Ovary (tissue), 9 donors: ENCODE measurements around the gene MYRIP. TPM values are rescaled to one million over a fixed set of nuclear protein-coding genes. Genes with fewer than 3 reads are reported as not detected.

ENCODE experiments used
- DNase-seq, 5 donors: peaks; one replicate each; pipeline ENCODE4 v3.0.0-alpha.2; 2019 to 2020
- H3K27ac ChIP-seq, 2 donors: fragments of 200-600 bp; one replicate each; pipeline versions ENCODE4 v1.5.1 to v1.8.0; 2019 to 2022
- H3K27me3 ChIP-seq: fragments of 200-600 bp; one replicate; pipeline ENCODE4 v1.8.0; 2022
- H3K36me3 ChIP-seq: fragments of 200-600 bp; sonication (generic); one replicate; pipeline ENCODE4 v1.5.1; 2019
- H3K4me1 ChIP-seq: one replicate; pipeline ENCODE4 v1.8.1; 2013; ENCODE audit warnings: mild to moderate bottlenecking, moderate library complexity; ENCODE audit not compliant: insufficient read depth
- H3K4me3 ChIP-seq: fragments of 200-600 bp; sonication (generic); one replicate; pipeline ENCODE4 v1.5.1; 2017
- H3K9me3 ChIP-seq, 2 donors: fragments of 200-600 bp in 1 of 2; sonication (generic) in 1 of 2; one replicate each; pipeline versions ENCODE4 v1.5.1 to v1.8.1; 2013 to 2019; ENCODE audit warnings: mild to moderate bottlenecking in 1 of 2, moderate library complexity in 1 of 2
- EP300 ChIP-seq: sonication (generic); formaldehyde crosslinking; IDR thresholded peaks from one replicate; pipeline ENCODE4 v1.6.1; 2017; ENCODE audit warnings: antibody characterized with exemption
- POLR2A ChIP-seq: fragments of 450-650 bp; IDR thresholded peaks from one replicate; pipeline ENCODE4 v1.6.1; 2017; ENCODE audit warnings: antibody characterized with exemption, mild to moderate bottlenecking, moderate library complexity
- WGBS, 3 donors: extraction: QIAGEN DNeasy Blood & Tissue Kit in 1 of 3; methylation state at CpG; one replicate each; pipeline versions ENCODE4 v1.1.5 to v1.1.7; 2013 to 2017; 5-methylcytosine and 5-hydroxymethylcytosine counted together
- intact Hi-C, 4 donors: fragments of 100-400 bp; cut with DNase I; formaldehyde crosslinking; loops; one replicate each; pipeline versions ENCODE4 v1.11.0 to v1.15.1; 2022 to 2023
- polyA plus RNA-seq, 2 donors: library from polyadenylated mRNA; stranded (reverse); fragments of 200-250 nt in 1 of 2; fragments of 350-450 nt in 1 of 2; fragmentation: Illumina TruSeq in 1 of 2; extraction: RNeasy Lipid Tissue Mini Kit (QIAGEN cat#74804) in 1 of 2; gene quantifications; one replicate each; pipeline ENCODE4 v1.2.3, GENCODE V29; 2013 to 2014
- total RNA-seq, 7 donors: library from RNA; depleted of rRNA in 2 of 7; stranded (reverse); fragments of >200 nt in 2 of 7; fragmentation: NEBNext Ultra II Directional in 3 of 7; extraction: Animal tissue kit (Norgen Biotek cat#: 25700) in 3 of 7; gene quantifications; one replicate each; pipeline versions ENCODE4 v1.1.0 to v1.2.4, GENCODE V29; 2016 to 2023
- TF ChIP-seq, protein P1 (sequence below), 3 donors: fragments of 450-650 bp in 2 of 3; fragments of 200-600 bp in 1 of 3; IDR thresholded peaks; one replicate each; pipeline versions ENCODE4 v1.5.1 to v1.8.0; 2016 to 2022; ENCODE audit warnings: antibody characterized with exemption in 3 of 3, mild to moderate bottlenecking in 1 of 3
- donor health status: DM: no; HTN: no; CAD: no; lungs with moderate emphysema.
- donor health status: DM: no; HTN: no; CAD: no.
- donor health status: Bipolar disorder and iron deficiency.
- donor health status: DM: yes; HTN: yes; CAD: no.
- donor health status: DM: no; HTN: no; CAD: no.
- donor health status: DM: yes; HTN: yes; CAD: no.

The MYRIP gene
- total and polyA plus RNA-seq, 9 donors: 2.8 to 8.4 (median 4.5) TPM

DNA sequence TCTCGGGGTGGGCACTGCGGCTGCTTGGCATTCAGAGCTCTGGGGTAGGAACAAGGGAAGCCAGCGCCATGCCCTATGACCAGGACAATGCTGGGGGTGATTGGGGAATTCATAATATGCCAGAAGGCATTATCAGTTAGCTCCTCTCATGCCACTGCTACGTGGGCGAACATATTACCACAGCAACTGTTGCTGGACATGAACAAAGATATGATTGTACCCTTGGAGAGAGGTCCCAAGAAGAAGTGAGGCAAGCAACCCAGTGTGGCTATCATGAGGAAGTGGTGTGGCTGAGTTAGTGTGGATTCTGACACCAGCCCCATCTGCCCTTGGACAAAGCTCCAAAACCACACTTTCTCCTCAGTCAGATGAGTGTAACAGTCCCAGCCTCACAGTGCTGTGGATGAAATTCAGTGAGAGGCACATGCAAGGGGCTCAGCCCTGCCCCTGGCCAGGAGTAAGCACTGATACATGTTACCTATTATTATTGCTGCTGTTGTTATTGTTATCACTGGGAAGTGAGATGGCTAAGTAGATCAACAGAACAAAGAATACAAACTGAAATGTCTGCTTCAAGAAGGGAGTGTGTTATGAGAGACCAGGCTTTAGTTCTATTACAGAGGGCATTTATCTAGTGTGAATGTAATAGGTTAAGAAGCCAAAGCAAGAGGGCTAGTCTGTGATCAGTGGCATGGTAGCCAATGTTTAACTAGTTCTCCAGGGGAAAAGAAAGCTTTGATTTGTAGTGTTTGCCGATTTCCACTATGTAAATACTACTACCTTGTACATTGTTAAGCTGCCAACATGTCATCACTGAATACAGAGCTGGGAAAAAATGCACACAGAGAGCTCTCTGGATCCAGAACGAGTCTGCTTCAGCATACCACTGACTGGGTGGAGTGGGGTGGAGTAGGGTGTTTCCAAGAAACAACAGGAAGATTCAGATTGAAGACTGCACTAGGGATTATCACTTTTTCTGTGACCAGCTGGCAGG is 277.8 kb downstream of the MYRIP start:
- H3K36me3 ChIP-seq: no peaks in the 10 kb centered on the region
- intact Hi-C loops: no loop called here
- no peak for DNase-seq
- TF ChIP-seq, protein P1, sequence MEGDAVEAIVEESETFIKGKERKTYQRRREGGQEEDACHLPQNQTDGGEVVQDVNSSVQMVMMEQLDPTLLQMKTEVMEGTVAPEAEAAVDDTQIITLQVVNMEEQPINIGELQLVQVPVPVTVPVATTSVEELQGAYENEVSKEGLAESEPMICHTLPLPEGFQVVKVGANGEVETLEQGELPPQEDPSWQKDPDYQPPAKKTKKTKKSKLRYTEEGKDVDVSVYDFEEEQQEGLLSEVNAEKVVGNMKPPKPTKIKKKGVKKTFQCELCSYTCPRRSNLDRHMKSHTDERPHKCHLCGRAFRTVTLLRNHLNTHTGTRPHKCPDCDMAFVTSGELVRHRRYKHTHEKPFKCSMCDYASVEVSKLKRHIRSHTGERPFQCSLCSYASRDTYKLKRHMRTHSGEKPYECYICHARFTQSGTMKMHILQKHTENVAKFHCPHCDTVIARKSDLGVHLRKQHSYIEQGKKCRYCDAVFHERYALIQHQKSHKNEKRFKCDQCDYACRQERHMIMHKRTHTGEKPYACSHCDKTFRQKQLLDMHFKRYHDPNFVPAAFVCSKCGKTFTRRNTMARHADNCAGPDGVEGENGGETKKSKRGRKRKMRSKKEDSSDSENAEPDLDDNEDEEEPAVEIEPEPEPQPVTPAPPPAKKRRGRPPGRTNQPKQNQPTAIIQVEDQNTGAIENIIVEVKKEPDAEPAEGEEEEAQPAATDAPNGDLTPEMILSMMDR (IDR thresholded peaks at IDR 0.05): no peak
- TF ChIP-seq EP300: no peak
- no peak for TF ChIP-seq POLR2A
- no peak overlapping the region for H3K27ac ChIP-seq
- 74 to 79% (median 77%) methylated on average over 7 of the region's 7 CpGs for WGBS, 3 donors
- no peaks in the 10 kb centered on the region for H3K27me3 ChIP-seq
- no peaks in the 10 kb centered on the region for H3K4me1 ChIP-seq
- H3K9me3 ChIP-seq: no peaks in the 10 kb centered on the region
- H3K4me3 ChIP-seq: no peak overlapping the region

DNA sequence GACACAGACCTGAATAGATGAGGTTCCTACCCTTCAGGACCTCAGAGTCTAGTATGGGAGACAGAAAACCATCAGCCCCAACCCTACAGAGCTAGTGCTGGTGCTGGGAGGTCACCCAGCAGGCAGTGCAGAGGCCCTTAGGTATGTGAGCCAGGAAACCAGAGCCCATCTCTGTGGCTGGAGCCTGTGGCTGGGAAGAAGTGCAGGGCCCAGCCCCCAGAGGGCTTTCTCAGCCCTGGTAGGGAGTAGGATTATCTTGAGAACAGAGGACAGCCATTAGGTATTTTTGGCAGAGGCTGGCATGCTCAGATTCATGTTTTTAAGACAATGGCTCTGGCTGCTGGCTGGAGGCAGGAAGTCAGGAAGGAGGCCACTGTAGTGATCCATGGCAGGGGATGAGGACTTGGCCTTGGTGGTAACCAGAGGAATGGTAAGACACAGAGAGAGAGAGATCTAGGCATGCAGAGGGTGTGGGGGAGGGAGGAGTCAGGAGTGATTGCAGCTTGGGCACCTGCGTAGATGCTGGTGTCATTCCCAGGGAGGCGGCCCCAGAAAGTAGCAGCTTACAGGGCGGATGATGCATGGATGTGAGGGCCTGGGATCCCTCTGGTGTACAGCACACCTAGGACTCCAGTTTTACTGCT is 279.2 kb downstream of the MYRIP start:
- Histone ChIP-seq H3K27ac (no peak overlapping the region), H3K9me3 (no peaks in the 10 kb centered on the region), H3K27me3 (no peaks in the 10 kb centered on the region), H3K36me3 (no peaks in the 10 kb centered on the region), H3K4me3 (no peak overlapping the region), H3K4me1 (no peaks in the 10 kb centered on the region)
- no peak for TF ChIP-seq POLR2A
- TF ChIP-seq, protein P1 (IDR thresholded peaks at IDR 0.05): no peak
- TF ChIP-seq EP300: no peak
- DNase-seq: no peak
- WGBS, 3 donors: 89 to 98% (median 95%) methylated on average over 3 of the region's 3 CpGs
- intact Hi-C loops: no loop called here

DNA sequence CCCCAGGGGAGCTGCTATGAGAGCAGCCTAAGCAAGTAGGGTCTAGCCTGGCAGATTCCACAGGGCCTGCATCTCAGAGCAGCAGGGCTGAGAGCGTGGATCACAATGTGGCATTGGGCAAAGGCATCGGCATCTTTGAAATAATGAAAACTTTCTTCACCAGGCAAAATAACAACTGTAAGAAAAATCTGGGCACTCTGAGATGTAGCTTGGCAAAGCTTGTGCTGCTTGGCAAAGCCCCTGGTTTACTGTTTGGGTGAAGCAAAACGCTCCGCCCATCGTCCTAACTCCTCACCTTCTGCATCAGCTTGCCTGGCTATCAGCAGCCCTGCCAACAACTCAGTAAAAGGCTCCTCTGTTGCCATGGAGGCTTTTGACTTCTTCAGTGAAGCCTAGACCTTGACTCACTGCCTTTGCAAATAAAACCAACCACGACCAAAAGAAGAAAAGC is 287.3 kb downstream of the MYRIP start:
- intact Hi-C loops: no loop called here
- Histone ChIP-seq H3K27ac (no peak overlapping the region), H3K9me3 (no peaks in the 10 kb centered on the region), H3K4me3 (no peak overlapping the region), H3K27me3 (no peaks in the 10 kb centered on the region), H3K36me3 (no peaks in the 10 kb centered on the region), H3K4me1 (no peaks in the 10 kb centered on the region)
- DNase-seq: peak in 1 of 5 donors; percentile 38
- 39 to 67% (median 44%) methylated on average over 6 of the region's 6 CpGs for WGBS, 3 donors
- no peak for TF ChIP-seq POLR2A

DNA sequence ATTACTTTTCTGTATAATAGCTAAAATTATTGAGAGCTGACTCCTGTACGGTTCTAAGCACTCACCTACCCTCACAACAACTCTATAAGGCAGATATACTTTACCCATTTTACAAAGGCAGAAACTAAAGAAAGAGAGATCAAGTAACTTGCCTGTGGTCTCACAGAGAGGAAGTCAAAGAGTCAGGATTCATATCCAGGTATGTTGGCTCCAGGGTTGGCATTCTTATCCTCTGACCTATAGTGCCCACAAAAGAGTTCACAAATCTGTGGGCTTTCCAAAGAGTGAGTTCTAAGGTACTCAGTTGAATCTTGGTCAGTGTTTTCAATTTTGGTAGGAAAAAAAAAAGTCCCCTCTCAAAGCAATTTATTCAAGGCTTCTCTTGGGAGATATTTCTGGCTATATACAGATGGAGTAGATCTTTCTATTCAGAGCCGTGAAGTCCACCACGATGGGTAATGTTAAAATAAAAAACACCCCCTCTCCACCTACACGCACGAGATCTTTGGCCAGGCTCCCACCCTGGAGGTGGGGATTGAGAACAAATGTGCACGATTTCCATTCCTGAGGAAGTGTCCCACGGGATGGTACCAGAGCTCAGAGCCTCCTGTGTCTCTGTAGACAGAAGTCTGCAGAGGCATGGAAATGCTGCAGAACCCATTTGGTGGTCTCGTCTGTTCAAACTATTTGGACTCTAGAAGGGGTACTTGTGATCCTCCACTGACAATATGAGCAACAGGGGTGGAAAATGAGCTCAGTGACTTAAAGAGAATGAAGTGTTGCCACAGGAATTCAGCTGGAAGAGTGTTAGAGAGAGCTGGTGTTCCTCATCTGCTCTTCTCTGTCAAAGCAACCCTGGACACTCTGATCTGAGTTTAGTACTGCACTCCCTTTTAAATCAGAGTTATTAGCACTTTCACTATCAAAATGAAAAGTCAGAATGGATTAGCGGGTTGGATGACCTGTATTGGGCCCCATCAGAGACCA is 288.0 kb downstream of the MYRIP start:
- WGBS, 3 donors: 49 to 55% (median 54%) methylated on average over 9 of the region's 9 CpGs

DNA sequence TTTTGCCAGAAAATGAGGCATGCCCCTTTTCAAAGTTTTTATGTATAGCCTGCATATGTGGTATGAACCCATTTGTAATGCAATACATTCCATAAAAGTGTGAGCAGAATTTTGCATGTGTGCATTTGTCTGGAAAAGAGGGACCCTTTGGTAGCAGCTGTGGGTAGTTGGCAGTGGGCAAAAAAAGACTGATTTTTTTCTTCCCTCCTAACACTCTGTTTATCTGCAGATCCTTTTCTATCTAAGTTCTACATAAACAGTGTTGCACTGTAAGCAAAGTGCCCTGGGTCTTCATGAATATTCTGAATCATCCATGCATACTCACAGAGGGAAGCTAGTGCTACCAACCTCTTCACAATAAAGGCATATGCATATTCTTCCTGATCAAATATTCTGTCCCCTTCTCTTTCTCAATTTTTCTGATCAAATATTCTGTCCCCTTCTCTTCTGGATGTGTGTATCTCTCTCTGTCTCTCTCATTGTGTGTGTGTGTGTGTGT is 288.9 kb downstream of the MYRIP start:
- no peak for DNase-seq
- Histone ChIP-seq H3K27me3 (no peaks in the 10 kb centered on the region), H3K4me1 (no peaks in the 10 kb centered on the region), H3K27ac (no peak overlapping the region), H3K4me3 (no peak overlapping the region), H3K9me3 (no peaks in the 10 kb centered on the region), H3K36me3 (no peaks in the 10 kb centered on the region)
- intact Hi-C loops: no loop called here
- no peak for TF ChIP-seq EP300
- TF ChIP-seq, protein P1 (IDR thresholded peaks at IDR 0.05): no peak
- no peak for TF ChIP-seq POLR2A

More for the DNA sequence above, 288.0 kb downstream of the MYRIP start:
- Histone ChIP-seq H3K36me3 (no peaks in the 10 kb centered on the region), H3K9me3 (no peaks in the 10 kb centered on the region), H3K4me3 (no peak overlapping the region), H3K4me1 (no peaks in the 10 kb centered on the region), H3K27me3 (no peaks in the 10 kb centered on the region), H3K27ac (no peak overlapping the region)
- no peak for TF ChIP-seq POLR2A
- intact Hi-C loops: no loop called here
- DNase-seq: no peak
